T-helper 17 cell (primary cell): ENCODE measurements around the gene ABHD4. TPM values are rescaled to one million over a fixed set of nuclear protein-coding genes. Genes with fewer than 3 reads are reported as not detected.
"Not testable (repeated sequence)": the region's sequence is repeated elsewhere in the genome, so short reads cannot be mapped to it uniquely, and the experiment has no call there.

Source experiments
- ATAC-seq: fragments of 150-1000 bp; cut with Tn5 transposase; 2 replicates; pipeline ENCODE4 v1.10.0; 2021; ENCODE audit warnings: mild to moderate bottlenecking, moderate library complexity
- DNase-seq, 3 donors: peaks; one replicate each; pipeline versions ENCODE4 v3.0.0 to v3.0.0-alpha.2; 2020 to 2021
- H3K9me3 ChIP-seq: one replicate; pipeline ENCODE4 v1.7.0; 2013; ENCODE audit warnings: low read length, mild to moderate bottlenecking; ENCODE audit not compliant: control insufficient read depth, poor library complexity, severe bottlenecking
- H3K27ac Mint-ChIP-seq: one replicate; pipeline ENCODE4 v1.8.0; 2022; ENCODE audit warnings: mild to moderate bottlenecking, moderate library complexity, mixed read lengths
- H3K27me3 Mint-ChIP-seq: one replicate; pipeline ENCODE4 v1.8.0; 2022; ENCODE audit warnings: mixed read lengths
- H3K36me3 Mint-ChIP-seq: one replicate; pipeline ENCODE4 v1.8.0; 2022; ENCODE audit warnings: low read depth, mixed read lengths
- H3K4me1 Mint-ChIP-seq: one replicate; pipeline ENCODE4 v1.8.0; 2022; ENCODE audit warnings: mild to moderate bottlenecking, mixed read lengths
- H3K4me3 Mint-ChIP-seq: one replicate; pipeline ENCODE4 v1.8.0; 2022; ENCODE audit warnings: mild to moderate bottlenecking, moderate library complexity, mixed read lengths
- total RNA-seq, 4 donors: library from RNA in 2 of 4; stranded (reverse) in 2 of 4; gene quantifications; one replicate each; pipeline ENCODE4 v1.2.3 and lab custom pipeline; 2022 to 2026

Gene ABHD4
- total RNA-seq, 2 donors from 2014 or later, result 12.3 to 19.0 TPM

- Mint-ChIP-seq H3K4me1 (no peaks in the 10 kb centered on the region), H3K36me3 (peaks cover 2% of the 10 kb centered on the region), H3K4me3 (no peak overlapping the region), H3K27me3 (peaks cover 36% of the 10 kb centered on the region), H3K27ac (no peak overlapping the region)
- ATAC-seq (no peak), DNase-seq (no peak)
- H3K9me3 ChIP-seq, result no peaks in the 10 kb centered on the region
These were observed 31.3 kb downstream of the ABHD4 start for GRCh38 chr14:22629361-22629760.

DNA sequence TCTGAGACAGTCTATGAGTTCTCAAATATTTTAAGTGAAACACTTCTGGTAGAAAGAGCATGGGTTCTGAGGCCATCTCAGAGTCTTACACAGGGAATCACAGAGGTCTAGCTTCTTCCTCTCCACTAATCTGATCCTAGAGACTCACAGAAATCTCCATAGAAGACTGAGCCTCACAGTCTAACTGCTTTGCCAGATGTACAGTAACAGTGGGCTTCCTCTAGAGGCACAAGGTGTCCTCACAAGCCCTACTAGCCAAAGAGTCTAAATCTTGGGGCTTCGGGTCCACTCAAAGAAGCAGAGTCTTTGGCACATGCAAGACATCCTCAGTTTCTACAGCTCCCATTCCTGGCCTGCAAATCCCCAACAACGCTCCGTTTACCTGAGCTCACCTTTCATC, 32.0 kb downstream of the ABHD4 start:
- ATAC-seq, result no peak
- H3K9me3 ChIP-seq, result no peaks in the 10 kb centered on the region
- H3K27me3 Mint-ChIP-seq, result peaks cover 38% of the 10 kb centered on the region
- no peak overlapping the region for H3K27ac Mint-ChIP-seq
- H3K36me3 Mint-ChIP-seq, result peaks cover 2% of the 10 kb centered on the region
- H3K4me1 Mint-ChIP-seq, result no peaks in the 10 kb centered on the region
- DNase-seq, result no peak
- H3K4me3 Mint-ChIP-seq, result no peak overlapping the region

GRCh38 chr14:22630486-22630885, 32.4 kb downstream of the ABHD4 start:
- no peak for ATAC-seq
- Mint-ChIP-seq H3K36me3 (peaks cover 2% of the 10 kb centered on the region), H3K4me3 (no peak overlapping the region), H3K27ac (no peak overlapping the region), H3K4me1 (no peaks in the 10 kb centered on the region), H3K27me3 (peaks cover 38% of the 10 kb centered on the region)
- DNase-seq, result no peak
- H3K9me3 ChIP-seq, result no peaks in the 10 kb centered on the region

DNA sequence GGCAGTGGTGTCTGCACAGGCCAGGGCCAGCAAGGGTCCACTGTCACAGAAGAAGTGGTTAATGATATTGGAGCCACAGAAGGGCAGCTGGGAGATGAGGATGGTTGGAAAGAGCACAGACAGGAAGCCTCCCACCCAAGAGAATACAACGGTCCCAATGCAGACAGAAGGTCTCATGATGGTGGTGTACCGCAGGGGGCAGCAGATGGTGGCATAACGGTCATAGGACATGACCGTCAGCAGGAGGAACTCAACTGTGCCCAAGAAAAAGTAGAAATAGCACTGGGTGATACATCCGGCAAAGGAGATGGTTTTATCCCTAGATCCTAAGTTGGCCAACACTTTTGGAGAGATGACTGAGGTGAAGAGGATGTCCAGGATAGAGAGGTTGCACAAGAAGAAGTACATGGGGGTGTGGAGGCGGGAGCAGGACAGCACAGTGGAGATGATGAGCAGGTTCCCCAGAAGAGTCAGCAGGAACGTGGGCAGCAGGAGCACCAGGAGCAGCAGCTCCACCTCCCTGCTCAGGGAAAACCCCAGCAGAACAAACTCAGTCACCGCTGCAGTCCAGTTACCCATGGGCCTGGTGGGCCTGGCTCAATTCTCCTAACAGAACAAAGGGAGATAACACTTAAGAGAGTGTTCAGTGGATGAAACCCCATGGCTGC, 36.3 kb downstream of the ABHD4 start:
- H3K36me3 Mint-ChIP-seq, result no peaks in the 10 kb centered on the region
- no peaks in the 10 kb centered on the region for H3K4me1 Mint-ChIP-seq
- H3K4me3 Mint-ChIP-seq, result no peak overlapping the region
- no peaks in the 10 kb centered on the region for H3K9me3 ChIP-seq
- DNase-seq (no peak), ATAC-seq (no peak)
- no peak overlapping the region for H3K27ac Mint-ChIP-seq
- H3K27me3 Mint-ChIP-seq, result peaks cover 23% of the 10 kb centered on the region

- H3K27me3 Mint-ChIP-seq, result peaks cover 23% of the 10 kb centered on the region
- H3K9me3 ChIP-seq, DNase-seq, ATAC-seq, H3K27ac Mint-ChIP-seq, H3K4me1 Mint-ChIP-seq, H3K4me3 Mint-ChIP-seq, H3K36me3 Mint-ChIP-seq: not testable (repeated sequence)
These were observed 37.9 kb downstream of the ABHD4 start for GRCh38 chr14:22635980-22636379.

DNA sequence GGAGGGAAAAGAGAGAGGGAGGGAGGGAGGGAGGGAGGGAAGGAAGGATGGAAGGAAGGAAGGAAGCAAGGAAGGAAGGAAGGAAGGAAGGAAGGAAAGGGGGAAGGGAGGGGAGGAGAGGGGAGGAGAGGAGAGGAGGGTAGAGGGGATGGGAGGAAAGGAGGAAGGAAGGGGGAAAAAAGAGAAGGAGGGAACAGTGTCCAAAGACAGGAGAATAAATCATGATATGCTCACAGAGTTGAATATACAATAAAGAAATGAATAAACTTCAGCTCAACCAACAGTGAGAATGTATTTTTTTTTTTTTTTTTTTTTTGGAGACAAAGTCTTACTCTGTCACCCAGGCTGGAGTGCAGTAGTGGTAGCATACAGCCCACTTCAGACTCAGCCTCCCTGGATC, 42.1 kb downstream of the ABHD4 start:
- no peak overlapping the region for H3K4me3 Mint-ChIP-seq
- DNase-seq (no peak), ATAC-seq (no peak)
- peaks cover 6% of the 10 kb centered on the region for H3K27me3 Mint-ChIP-seq
- no peaks in the 10 kb centered on the region for H3K36me3 Mint-ChIP-seq
- H3K4me1 Mint-ChIP-seq, result peaks cover 3% of the 10 kb centered on the region
- H3K9me3 ChIP-seq, result no peaks in the 10 kb centered on the region
- H3K27ac Mint-ChIP-seq, result no peak overlapping the region

DNA sequence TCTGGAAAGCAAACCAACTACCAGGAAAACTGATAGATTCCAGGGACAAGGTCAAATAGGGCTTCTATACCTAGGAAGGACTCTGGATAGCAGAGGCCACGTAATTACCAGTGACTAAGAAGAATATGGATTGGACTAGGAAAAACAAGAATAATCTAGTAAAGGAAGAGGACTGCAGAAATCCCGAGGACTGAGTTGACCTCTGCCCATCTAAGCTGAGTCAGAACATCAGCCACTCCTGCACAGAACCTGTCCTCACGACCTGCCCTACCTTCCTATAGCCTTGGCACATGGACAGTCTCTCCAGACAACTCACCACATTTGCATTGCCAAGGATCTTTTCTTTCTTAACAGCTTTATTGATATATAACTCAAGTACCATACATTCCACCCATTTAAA, 43.7 kb downstream of the ABHD4 start:
- Mint-ChIP-seq H3K4me3 (no peak overlapping the region), H3K36me3 (peaks cover 2% of the 10 kb centered on the region), H3K27me3 (peaks cover 6% of the 10 kb centered on the region), H3K27ac (no peak overlapping the region), H3K4me1 (peaks cover 3% of the 10 kb centered on the region)
- ATAC-seq, result no peak
- H3K9me3 ChIP-seq, result no peaks in the 10 kb centered on the region
- no peak for DNase-seq

GRCh38 chr14:22644305-22644635, 46.2 kb downstream of the ABHD4 start, which contains the start of gene OR6J1:
OR6J1 (minus strand) TSS chr14:22644352; CDS start chr14:22634811, 9,541 bp downstream.
- Mint-ChIP-seq H3K4me3 (peak within 1 kb of the TSS; percentile 41), H3K36me3 (peaks cover 2% of the 10 kb centered on the region), H3K27me3 (peaks cover 11% of the 10 kb centered on the region), H3K4me1 (peaks cover 3% of the 10 kb centered on the region), H3K27ac (no peak within 1 kb of the TSS)
- DNase-seq, result no peak
- no peak for ATAC-seq
- H3K9me3 ChIP-seq, result no peaks in the 10 kb centered on the region

- Mint-ChIP-seq H3K36me3 (peaks cover 3% of the 10 kb centered on the region), H3K27ac (no peak overlapping the region), H3K4me3 (no peak overlapping the region), H3K4me1 (peaks cover 3% of the 10 kb centered on the region), H3K27me3 (peaks cover 21% of the 10 kb centered on the region)
- no peaks in the 10 kb centered on the region for H3K9me3 ChIP-seq
- ATAC-seq (no peak), DNase-seq (no peak)
These were observed 48.6 kb downstream of the ABHD4 start for GRCh38 chr14:22646570-22647254.

- Mint-ChIP-seq H3K27me3 (peaks cover 21% of the 10 kb centered on the region), H3K4me3 (no peak overlapping the region), H3K27ac (no peak overlapping the region), H3K36me3 (peaks cover 3% of the 10 kb centered on the region), H3K4me1 (peaks cover 3% of the 10 kb centered on the region)
- ATAC-seq (no peak), DNase-seq (no peak)
- no peaks in the 10 kb centered on the region for H3K9me3 ChIP-seq
These were observed 50.4 kb downstream of the ABHD4 start for GRCh38 chr14:22648506-22648905.

DNA sequence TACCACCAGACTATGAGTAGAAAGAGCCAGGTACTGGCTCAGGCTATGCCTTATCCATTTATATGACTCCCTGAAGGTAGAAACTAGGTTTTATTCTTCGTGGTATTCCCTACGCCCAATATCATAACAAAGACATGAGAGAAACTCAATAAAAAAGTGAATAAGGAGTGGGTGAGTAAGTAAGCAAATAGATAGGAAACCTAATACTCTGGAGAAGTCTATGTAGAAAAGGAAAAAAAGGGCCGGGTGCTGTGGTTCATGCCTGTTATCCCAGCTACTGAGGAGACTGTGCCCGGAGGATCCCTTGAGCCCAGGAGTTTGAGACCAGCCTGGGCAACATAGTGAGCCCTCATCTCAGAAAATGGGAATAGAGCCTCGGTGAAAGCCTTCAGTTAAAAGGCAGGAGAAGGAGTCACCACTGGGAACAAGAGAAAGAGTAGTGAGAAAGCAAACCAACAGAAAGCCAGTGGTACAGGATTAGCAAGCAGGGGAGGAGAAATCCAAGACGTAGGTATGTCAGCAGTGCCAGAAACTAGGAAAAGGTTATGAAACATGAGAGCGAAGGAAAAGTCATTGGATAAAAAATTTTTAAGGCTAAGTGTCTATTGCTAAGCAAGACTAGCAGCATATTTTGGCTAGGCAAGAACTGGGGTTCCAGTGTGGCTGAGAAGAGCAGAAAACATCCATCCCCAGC, 52.1 kb downstream of the ABHD4 start:
- ATAC-seq, result no peak
- Mint-ChIP-seq H3K27me3 (peaks cover 15% of the 10 kb centered on the region), H3K4me1 (peaks cover 3% of the 10 kb centered on the region), H3K36me3 (peaks cover 3% of the 10 kb centered on the region), H3K27ac (no peak overlapping the region), H3K4me3 (no peak overlapping the region)
- DNase-seq, result no peak
- no peaks in the 10 kb centered on the region for H3K9me3 ChIP-seq

DNA sequence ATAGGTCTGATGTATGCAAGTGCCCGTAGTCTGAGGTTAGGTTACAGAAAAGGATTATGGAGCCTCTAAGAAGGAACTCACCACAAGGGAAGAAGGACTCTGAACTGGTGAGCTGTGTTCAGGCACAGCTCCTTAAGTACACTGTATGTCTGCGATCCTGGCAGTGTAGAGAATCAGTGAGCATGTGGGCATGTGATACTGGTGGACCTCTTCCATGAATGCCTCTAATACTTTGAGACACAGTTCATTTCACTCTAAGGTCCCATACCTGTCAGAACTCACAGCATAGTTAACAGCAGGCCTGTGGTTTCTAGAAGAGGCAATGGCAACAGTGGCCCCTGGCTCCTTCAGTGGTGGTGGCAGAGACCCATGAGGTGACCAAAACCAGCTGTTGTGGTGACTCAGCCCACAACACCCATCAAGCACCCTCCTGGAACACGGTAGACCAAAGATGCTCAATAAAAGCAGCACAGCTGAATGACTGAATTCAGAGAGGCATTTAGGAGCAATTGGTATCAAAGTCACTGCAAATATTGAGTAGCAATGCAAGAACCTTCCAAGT, 52.9 kb downstream of the ABHD4 start:
- H3K27me3 Mint-ChIP-seq, result peaks cover 15% of the 10 kb centered on the region
- peaks cover 3% of the 10 kb centered on the region for H3K4me1 Mint-ChIP-seq
- H3K36me3 Mint-ChIP-seq, result peaks cover 3% of the 10 kb centered on the region
- H3K9me3 ChIP-seq, result no peaks in the 10 kb centered on the region
- no peak for DNase-seq
- no peak overlapping the region for H3K27ac Mint-ChIP-seq
- no peak for ATAC-seq
- no peak overlapping the region for H3K4me3 Mint-ChIP-seq

GRCh38 chr14:22651586-22651985, 53.5 kb downstream of the ABHD4 start:
- no peak overlapping the region for H3K4me3 Mint-ChIP-seq
- no peak overlapping the region for H3K27ac Mint-ChIP-seq
- ATAC-seq, result no peak
- H3K27me3 Mint-ChIP-seq, result peaks cover 15% of the 10 kb centered on the region
- no peak for DNase-seq
- H3K4me1 Mint-ChIP-seq, result peaks cover 5% of the 10 kb centered on the region
- peaks cover 2% of the 10 kb centered on the region for H3K36me3 Mint-ChIP-seq
- H3K9me3 ChIP-seq, result no peaks in the 10 kb centered on the region
